HL-60 (cell line): Measurements from ENCODE around the gene RIPOR2.

Source experiments
- POLR2AphosphoS5 ChIP-seq: IDR thresholded peaks from 2 replicates; pipeline ENCODE4 v1.6.1; 2012; ENCODE audit warnings: low read depth
- TF ChIP-seq, protein P1 (sequence below): IDR thresholded peaks from one replicate; pipeline ENCODE4 v1.5.1; 2011; ENCODE audit warnings: low read length, control low read depth, inconsistent platforms; ENCODE audit not compliant: insufficient read depth

DNA sequence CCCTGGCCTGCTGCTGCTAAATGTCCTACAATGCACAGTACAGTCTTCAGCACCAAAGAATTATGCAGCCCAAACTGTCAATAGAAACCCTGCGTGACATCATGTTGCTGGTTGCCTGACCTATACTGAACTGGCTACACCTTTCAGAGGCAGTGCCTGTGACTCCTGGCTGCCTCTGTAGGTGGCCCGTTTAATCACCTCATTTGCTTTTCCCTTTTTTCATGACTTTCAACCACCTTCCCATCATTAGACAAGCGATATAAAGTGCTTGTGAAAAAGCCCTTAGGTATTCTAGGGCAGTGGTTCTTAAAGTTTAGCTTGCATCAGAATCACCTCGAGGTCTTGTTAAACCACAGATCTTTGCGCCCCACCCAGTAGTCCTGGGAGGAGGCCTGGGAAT, 33.0 kb upstream of the RIPOR2 start:
- TF ChIP-seq, protein P1, sequence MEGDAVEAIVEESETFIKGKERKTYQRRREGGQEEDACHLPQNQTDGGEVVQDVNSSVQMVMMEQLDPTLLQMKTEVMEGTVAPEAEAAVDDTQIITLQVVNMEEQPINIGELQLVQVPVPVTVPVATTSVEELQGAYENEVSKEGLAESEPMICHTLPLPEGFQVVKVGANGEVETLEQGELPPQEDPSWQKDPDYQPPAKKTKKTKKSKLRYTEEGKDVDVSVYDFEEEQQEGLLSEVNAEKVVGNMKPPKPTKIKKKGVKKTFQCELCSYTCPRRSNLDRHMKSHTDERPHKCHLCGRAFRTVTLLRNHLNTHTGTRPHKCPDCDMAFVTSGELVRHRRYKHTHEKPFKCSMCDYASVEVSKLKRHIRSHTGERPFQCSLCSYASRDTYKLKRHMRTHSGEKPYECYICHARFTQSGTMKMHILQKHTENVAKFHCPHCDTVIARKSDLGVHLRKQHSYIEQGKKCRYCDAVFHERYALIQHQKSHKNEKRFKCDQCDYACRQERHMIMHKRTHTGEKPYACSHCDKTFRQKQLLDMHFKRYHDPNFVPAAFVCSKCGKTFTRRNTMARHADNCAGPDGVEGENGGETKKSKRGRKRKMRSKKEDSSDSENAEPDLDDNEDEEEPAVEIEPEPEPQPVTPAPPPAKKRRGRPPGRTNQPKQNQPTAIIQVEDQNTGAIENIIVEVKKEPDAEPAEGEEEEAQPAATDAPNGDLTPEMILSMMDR: no peak
- TF ChIP-seq POLR2AphosphoS5: no peak
